NCI-H2227 (cell line): ENCODE results near the gene RNASE7.

Source experiments
- DNase-seq: peaks from one replicate; lab custom pipeline; 2025; ENCODE audit not compliant: unreplicated experiment; lab: John Stamatoyannopoulos, UW

RNASE7 gene

DNA sequence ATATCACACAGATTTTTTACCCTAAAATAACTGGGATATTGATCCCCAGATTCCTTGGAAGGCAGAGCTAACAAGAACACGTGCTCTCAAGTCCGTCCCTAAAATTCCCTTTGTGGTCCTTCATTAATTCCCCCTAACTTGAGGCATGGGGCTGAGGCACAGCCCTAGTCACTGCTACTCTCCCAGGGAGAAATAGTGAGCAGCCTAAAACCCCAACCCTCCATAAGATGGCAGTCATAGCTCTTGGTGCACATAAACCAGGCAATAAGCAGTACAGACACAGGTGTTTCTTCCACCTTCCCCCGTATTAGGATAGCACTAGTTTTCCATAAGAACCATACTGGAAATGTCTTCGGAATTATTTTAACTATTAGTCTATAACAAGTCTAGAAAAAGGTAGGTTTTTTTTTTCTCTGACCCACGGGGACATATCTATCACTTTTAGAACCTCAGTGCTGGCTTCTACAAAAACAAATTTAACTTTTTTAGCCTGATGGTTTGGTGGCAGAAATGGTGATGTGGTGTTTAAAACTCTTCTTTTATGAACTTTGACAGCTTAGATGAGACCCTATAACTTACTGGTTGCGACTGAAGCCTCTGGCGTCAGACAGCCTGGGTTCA, 24.8 kb downstream of the RNASE7 start:
- peak; percentile 12 for DNase-seq

GRCh38 chr14:21068521-21069387, 26.6 kb downstream of the RNASE7 start:
- DNase-seq, result peak; percentile 75

DNA sequence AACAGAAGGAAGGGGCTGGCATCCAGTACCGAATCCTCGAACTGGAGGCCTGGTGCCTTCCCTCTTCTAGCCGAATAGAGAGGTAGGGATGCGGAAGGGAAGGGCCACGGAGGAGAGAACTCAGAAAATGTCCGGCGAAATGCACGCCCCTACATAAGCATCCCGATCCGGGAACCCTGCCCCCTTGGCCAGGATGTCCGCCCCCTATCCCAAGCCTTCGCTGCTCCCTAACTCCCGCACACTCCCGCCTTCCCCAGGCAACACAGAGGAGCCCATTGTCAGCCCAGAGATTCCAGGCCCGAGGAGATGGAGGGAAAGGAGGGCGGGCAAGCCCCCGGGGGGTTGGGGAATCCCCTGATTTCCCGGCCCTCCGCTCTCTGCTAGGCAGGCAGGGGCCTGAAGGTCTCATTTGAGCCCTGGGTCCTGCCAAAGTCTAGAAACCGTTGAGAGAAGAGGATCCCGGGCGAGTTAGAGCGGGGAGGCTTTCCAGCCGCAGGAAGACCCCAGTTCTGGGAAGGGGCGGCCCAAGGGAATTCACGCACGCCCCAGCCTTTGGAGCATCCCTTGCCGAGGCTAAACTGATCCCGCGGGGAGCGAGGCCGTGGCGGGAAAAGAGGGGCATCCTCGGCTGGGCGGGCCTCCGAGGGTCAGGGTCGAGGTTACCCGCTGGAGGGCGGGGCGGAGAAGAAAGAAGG, 27.4 kb downstream of the RNASE7 start:
- DNase-seq, result peak; percentile 83

GRCh38 chr14:21070083-21070609, 28.0 kb downstream of the RNASE7 start, which contains the start of gene ARHGEF40:
ARHGEF40 (plus strand) TSS chr14:21070304; CDS start chr14:21070397, 93 bp downstream.
- DNase-seq, result peak; percentile 83

- peak; percentile 67 for DNase-seq
Measured at GRCh38 chr14:21070610-21071224, 28.6 kb downstream of the RNASE7 start.

DNA sequence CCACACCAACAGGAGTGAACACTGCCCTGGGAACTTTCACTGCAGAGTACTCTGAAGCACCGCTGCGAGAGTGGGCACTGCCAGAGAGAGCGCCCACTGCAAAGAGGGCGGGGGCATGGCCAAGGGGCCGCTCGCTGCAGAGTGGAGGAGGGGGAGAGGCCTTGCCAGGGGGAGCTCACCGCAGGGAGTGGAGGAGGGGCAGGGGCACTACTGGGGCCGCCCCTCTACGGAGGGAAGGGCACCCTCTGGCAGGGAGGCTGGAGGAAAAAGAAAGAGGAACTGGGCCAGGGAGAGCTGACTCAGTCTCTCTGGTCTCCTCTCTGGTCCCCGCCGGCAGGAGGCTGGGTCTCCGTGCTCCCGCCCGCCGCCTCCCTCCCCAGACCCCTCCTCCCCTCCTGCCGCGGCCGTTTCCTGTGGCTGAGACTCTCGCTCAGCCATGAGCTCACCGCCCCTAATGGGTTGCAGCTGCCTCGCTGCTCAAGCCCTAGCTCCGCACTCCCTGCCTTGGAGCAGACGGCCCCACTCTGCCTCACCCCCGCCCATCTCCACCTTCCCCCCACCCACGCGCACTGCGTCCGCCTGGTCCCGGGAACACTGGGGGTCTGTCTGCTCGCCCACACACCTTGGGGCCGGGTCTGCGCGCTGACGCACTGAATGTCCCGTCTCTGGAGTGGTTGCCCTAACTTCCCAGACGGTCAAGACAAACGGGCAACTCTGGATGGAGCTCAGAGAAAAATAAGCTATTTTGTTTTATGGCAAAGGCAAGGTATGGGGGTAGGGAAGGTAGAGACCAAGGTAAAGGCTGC, 29.3 kb downstream of the RNASE7 start:
- DNase-seq, result peak; percentile 90

DNA sequence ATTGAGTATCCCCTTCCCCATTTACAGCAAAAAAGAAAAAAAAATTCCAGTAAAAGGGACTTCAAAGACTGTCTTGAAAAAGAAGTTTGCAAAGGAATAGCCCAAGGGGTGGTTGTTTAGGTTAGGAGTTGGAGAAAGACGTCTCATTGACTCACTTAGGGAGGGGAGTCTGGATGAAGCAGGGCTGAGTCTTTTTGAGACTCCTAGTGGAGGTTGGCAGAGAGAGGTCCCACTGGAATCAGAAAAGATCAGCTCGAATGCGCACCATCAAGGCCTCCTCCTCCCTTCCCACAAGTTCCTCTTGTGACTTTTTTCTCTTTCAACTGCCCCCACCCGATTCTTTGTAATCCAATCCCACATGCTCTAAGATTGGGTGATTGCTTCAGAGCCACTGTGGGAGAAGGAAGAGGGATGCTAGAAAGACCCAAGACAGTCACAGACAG, 29.9 kb downstream of the RNASE7 start:
- DNase-seq, result peak; percentile 24

DNA sequence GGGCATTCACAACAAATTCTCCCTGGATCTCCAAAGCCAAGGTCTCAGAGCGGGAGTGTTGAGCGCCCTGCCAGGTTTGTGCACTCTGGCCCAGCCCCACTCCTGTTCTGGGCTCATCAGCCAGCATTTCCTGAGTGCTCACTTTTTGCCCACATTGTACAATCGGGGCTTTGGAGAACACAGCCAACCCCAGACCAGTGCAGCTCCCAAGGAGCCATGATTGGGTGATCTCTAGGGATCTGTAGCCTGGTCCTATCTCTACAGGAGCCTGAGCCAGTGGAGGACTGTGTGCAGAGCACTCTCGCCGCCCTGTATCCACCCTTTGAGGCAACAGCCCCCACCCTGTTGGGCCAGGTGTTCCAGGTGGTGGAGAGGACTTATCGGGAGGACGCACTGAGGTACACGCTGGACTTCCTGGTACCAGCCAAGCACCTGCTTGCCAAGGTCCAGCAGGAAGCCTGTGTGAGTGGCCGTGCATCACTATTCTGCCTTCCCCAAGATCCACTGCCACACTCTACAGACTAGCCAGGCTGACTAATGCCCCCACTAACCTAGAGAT, 30.7 kb downstream of the RNASE7 start:
- no peak for DNase-seq

- DNase-seq, result no peak
Measured at GRCh38 chr14:21073921-21074320, 31.8 kb downstream of the RNASE7 start.

DNA sequence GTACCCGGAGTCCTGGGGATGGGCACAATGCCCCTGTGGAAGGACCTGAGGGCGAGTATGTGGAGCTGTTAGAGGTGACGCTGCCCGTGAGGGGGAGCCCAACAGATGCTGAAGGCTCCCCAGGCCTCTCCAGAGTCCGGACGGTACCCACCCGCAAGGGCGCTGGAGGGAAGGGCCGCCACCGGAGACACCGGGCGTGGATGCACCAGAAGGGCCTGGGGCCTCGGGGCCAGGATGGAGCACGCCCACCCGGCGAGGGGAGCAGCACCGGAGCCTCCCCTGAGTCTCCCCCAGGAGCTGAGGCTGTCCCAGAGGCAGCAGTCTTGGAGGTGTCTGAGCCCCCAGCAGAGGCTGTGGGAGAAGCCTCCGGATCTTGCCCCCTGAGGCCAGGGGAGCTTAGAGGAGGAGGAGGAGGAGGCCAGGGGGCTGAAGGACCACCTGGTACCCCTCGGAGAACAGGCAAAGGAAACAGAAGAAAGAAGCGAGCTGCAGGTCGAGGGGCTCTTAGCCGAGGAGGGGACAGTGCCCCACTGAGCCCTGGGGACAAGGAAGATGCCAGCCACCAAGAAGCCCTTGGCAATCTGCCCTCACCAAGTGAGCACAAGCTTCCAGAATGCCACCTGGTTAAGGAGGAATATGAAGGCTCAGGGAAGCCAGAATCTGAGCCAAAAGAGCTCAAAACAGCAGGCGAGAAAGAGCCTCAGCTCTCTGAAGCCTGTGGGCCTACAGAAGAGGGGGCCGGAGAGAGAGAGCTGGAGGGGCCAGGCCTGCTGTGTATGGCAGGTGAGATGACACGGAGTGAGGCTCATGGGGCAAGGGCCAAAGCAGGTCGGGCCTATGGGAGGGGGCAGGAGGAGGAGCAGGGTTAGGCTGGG, 32.5 kb downstream of the RNASE7 start:
- DNase-seq, result no peak

- no peak for DNase-seq
Measured at GRCh38 chr14:21075719-21076437, 33.7 kb downstream of the RNASE7 start.

GRCh38 chr14:21077672-21078071, 35.5 kb downstream of the RNASE7 start:
- no peak for DNase-seq

GRCh38 chr14:21078287-21078686, 36.1 kb downstream of the RNASE7 start:
- no peak for DNase-seq

DNA sequence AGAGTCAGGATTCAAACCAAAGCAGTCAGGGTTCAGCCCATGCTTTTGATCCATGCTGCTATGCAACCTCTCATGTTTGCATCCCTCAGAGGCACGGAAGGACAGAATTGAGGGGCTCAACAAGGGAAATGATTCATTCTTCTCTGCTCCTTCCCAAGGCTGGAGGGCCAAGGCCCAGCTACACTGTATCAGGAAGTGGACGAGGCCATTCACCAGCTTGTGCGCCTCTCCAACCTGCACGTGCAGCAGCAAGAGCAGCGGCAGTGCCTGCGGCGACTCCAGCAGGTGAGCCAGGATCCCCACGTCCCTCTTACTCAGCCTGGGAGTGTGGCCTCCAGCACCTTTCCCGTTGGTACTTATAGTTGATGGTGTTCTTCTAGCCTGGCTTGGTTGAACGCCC, 36.6 kb downstream of the RNASE7 start:
- no peak for DNase-seq

GRCh38 chr14:21081521-21082142, 39.5 kb downstream of the RNASE7 start:
- DNase-seq, result no peak

DNA sequence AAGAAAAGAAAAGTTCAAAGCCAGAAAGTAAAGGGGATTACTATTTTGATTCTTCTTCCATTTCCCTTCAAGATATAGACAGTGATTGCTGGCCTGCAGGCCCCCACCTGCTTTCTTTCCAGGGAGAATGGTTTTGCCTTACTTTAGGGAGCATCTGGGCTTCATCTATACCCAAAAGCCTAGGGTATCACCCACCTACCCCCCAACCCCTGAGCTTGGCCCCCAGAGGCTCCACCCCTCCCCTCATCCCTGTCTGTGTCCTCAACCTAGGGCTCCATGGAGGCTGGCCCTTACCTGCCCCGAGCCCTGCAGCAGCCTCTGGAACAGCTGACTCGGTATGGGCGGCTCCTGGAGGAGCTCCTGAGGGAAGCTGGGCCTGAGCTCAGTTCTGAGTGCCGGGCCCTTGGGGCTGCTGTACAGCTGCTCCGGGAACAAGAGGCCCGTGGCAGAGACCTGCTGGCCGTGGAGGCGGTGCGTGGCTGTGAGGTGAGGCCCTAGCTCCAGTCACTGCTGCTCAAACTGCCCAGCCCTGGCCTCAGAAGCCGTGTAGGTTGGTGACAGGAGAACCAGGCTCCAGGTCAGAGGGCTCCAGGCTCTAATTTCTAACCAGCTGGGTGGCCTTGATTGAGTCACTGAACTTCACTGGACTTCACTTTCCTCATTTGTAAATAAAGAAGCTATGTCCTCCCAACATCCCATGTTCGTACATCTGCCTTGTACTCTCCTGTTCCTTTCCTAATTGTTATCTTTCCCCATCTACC, 41.6 kb downstream of the RNASE7 start:
- no peak for DNase-seq

GRCh38 chr14:21084396-21084795, 42.2 kb downstream of the RNASE7 start:
- no peak for DNase-seq
